WTC11 (cell line): ENCODE data around the gene TBC1D22B. TPM values are rescaled to one million over a fixed set of nuclear protein-coding genes. Genes with fewer than 3 reads are reported as not detected.

Experiments
- ATAC-seq: fragments of 200-7000 bp; cut with Tn5 transposase; 2 replicates; pipeline ENCODE4 v1.10.0; 2021; ENCODE audit warnings: mild to moderate bottlenecking, moderate library complexity
- CTCF ChIA-PET: fragments of 300-600 bp; sonication (Branson Sonifier 250); formaldehyde crosslinking; loops from one replicate; lab custom pipeline; 2021; ENCODE audit warnings: antibody characterized with exemption; lab: Charles Lee
- POLR2A ChIA-PET: fragments of 350-600 bp; sonication (Branson Sonifier 250); formaldehyde crosslinking; loops from one replicate; lab custom pipeline; 2021; ENCODE audit warnings: antibody characterized with exemption; lab: Charles Lee
- DNase-seq: peaks from one replicate; pipeline ENCODE4 v3.0.0; 2021; ENCODE audit warnings: low spot score
- H3K27ac Mint-ChIP-seq: 2 replicates; pipeline ENCODE4 v1.8.0; 2021; ENCODE audit warnings: mixed read lengths
- H3K27me3 Mint-ChIP-seq: 2 replicates; pipeline ENCODE4 v1.8.0; 2021; ENCODE audit warnings: low read depth, mild to moderate bottlenecking, moderate library complexity, mixed read lengths
- H3K36me3 Mint-ChIP-seq: 2 replicates; pipeline ENCODE4 v1.8.0; 2021; ENCODE audit warnings: mixed read lengths
- H3K4me1 Mint-ChIP-seq: 2 replicates; pipeline ENCODE4 v1.8.0; 2022; ENCODE audit warnings: mixed read lengths
- H3K4me3 Mint-ChIP-seq: 2 replicates; pipeline ENCODE4 v1.8.0; 2021; ENCODE audit warnings: mild to moderate bottlenecking, moderate library complexity, mixed read lengths
- H3K9me3 Mint-ChIP-seq: 2 replicates; pipeline ENCODE4 v1.8.0; 2021; ENCODE audit warnings: mixed read lengths
- AR ChIP-seq: fragments of 250-450 bp; sonication (Bioruptor Pico); IDR thresholded peaks from 2 replicates; pipeline ENCODE4 v1.9.0; 2021; ENCODE audit warnings: mild to moderate bottlenecking
- ATF3 ChIP-seq: sonication (generic); formaldehyde crosslinking; conservative IDR thresholded peaks from 2 replicates; pipeline ENCODE4 v1.8.1; 2022; ENCODE audit warnings: mild to moderate bottlenecking, missing genetic modification reagents
- CBFB ChIP-seq: sonication (generic); formaldehyde crosslinking; IDR thresholded peaks from 2 replicates; pipeline ENCODE4 v1.8.1; 2022; ENCODE audit warnings: mild to moderate bottlenecking, low read depth, missing genetic modification reagents
- CDX4 ChIP-seq: fragments of 250-450 bp; sonication (Bioruptor Pico); IDR thresholded peaks from 2 replicates; pipeline ENCODE4 v1.9.0; 2021; ENCODE audit warnings: moderate library complexity, mild to moderate bottlenecking, inconsistent platforms, borderline replicate concordance
- CREB1 ChIP-seq: sonication (generic); formaldehyde crosslinking; IDR thresholded peaks from 2 replicates; pipeline ENCODE4 v1.8.0; 2023; ENCODE audit warnings: mild to moderate bottlenecking, missing genetic modification reagents
- EMX1 ChIP-seq: fragments of 250-450 bp; sonication (Bioruptor Pico); IDR thresholded peaks from 2 replicates; pipeline ENCODE4 v1.8.0; 2021; ENCODE audit warnings: mild to moderate bottlenecking
- ETV6 ChIP-seq: sonication (generic); formaldehyde crosslinking; IDR thresholded peaks from 2 replicates; pipeline ENCODE4 v1.8.1; 2022; ENCODE audit warnings: mild to moderate bottlenecking, missing genetic modification reagents
- GABPB1 ChIP-seq: sonication (generic); formaldehyde crosslinking; IDR thresholded peaks from 2 replicates; pipeline ENCODE4 v1.8.1; 2023; ENCODE audit warnings: mild to moderate bottlenecking, missing genetic modification reagents
- HMGA2 ChIP-seq: fragments of 250-450 bp; sonication (Bioruptor Pico); IDR thresholded peaks from 2 replicates; pipeline ENCODE4 v1.4.0; 2021; ENCODE audit warnings: mild to moderate bottlenecking, moderate library complexity
- NFATC4 ChIP-seq: fragments of 250-450 bp; sonication (Bioruptor Pico); IDR thresholded peaks from 2 replicates; pipeline ENCODE4 v1.9.0; 2021; ENCODE audit warnings: mild to moderate bottlenecking
- OVOL2 ChIP-seq: fragments of 250-450 bp; sonication (Bioruptor Pico); IDR thresholded peaks from 2 replicates; pipeline ENCODE4 v1.9.0; 2021; ENCODE audit warnings: mild to moderate bottlenecking, borderline replicate concordance
- PREB ChIP-seq: sonication (generic); formaldehyde crosslinking; IDR thresholded peaks from 2 replicates; pipeline ENCODE4 v1.8.1; 2022; ENCODE audit warnings: mild to moderate bottlenecking, missing genetic modification reagents, moderate library complexity, borderline replicate concordance
- RELA ChIP-seq: sonication (generic); formaldehyde crosslinking; IDR thresholded peaks from 2 replicates; pipeline ENCODE4 v1.8.1; 2022; ENCODE audit warnings: missing genetic modification reagents, mild to moderate bottlenecking, borderline replicate concordance
- TCF7 ChIP-seq: sonication (generic); formaldehyde crosslinking; IDR thresholded peaks from 2 replicates; pipeline ENCODE4 v1.8.0; 2022; ENCODE audit warnings: mild to moderate bottlenecking, low read depth, missing genetic modification reagents, moderate library complexity
- TEAD4 ChIP-seq: sonication (generic); formaldehyde crosslinking; IDR thresholded peaks from 2 replicates; pipeline ENCODE4 v1.8.0; 2022; ENCODE audit warnings: mild to moderate bottlenecking, missing genetic modification reagents
- ZMAT4 ChIP-seq: fragments of 250-450 bp; sonication (Bioruptor Pico); IDR thresholded peaks from 2 replicates; pipeline ENCODE4 v1.9.0; 2021; ENCODE audit warnings: mild to moderate bottlenecking
- ZNF121 ChIP-seq: sonication (generic); formaldehyde crosslinking; IDR thresholded peaks from 2 replicates; pipeline ENCODE4 v1.8.0; 2023; ENCODE audit warnings: missing genetic modification reagents
- ZNF219 ChIP-seq: sonication (generic); formaldehyde crosslinking; IDR thresholded peaks from 2 replicates; pipeline ENCODE4 v1.8.0; 2023; ENCODE audit warnings: missing genetic modification reagents, mild to moderate bottlenecking, borderline replicate concordance
- ZNF232 ChIP-seq: sonication (generic); formaldehyde crosslinking; IDR thresholded peaks from 2 replicates; pipeline ENCODE4 v1.8.0; 2022; ENCODE audit warnings: mild to moderate bottlenecking, missing genetic modification reagents
- total RNA-seq: library from RNA; stranded (reverse); gene quantifications from 3 replicates; pipeline ENCODE4 v1.2.3, GENCODE V29; 2021
- TF ChIP-seq, protein P1 (sequence below): sonication (generic); formaldehyde crosslinking; IDR thresholded peaks from 2 replicates; pipeline ENCODE4 v1.8.0; 2023; ENCODE audit warnings: missing genetic modification reagents, mild to moderate bottlenecking, borderline replicate concordance
- TF ChIP-seq, protein P2 (sequence below): sonication (generic); formaldehyde crosslinking; IDR thresholded peaks from 2 replicates; pipeline ENCODE4 v1.8.1; 2023; ENCODE audit warnings: mild to moderate bottlenecking, missing genetic modification reagents
- TF ChIP-seq, protein P3 (sequence below): sonication (generic); formaldehyde crosslinking; IDR thresholded peaks from 2 replicates; pipeline ENCODE4 v1.8.1; 2023; ENCODE audit warnings: mild to moderate bottlenecking, missing genetic modification reagents, moderate library complexity

The TBC1D22B gene
- total RNA-seq, 1 experiment from 2014 or later = 16.4 TPM

GRCh38 chr6:37259191-37259590 lies 1.6 kb downstream of the TBC1D22B start:
- no peak for ATAC-seq
- DNase-seq = no peak
- CTCF ChIA-PET = interaction anchor here (0.8 kb wide), 1 partner anchor 9 kb away, joined by 3 read pairs; no protein-coding TSS in a partner anchor
- peak overlapping the region; percentile 44; the same call in 1 of the 2 replicates for H3K27ac Mint-ChIP-seq
- peaks cover 52% of the 10 kb centered on the region for H3K4me1 Mint-ChIP-seq
- POLR2A ChIA-PET = interaction anchor here (0.6 kb wide), 1 partner anchor 133 kb away, joined by 4 read pairs; no protein-coding TSS in a partner anchor
- H3K27me3 Mint-ChIP-seq = peaks cover 4% of the 10 kb centered on the region
- H3K9me3 Mint-ChIP-seq = no peaks in the 10 kb centered on the region
- no peaks in the 10 kb centered on the region for H3K36me3 Mint-ChIP-seq
- no peak for TF ChIP-seq CREB1 (CRISPR knock-in tag)
- TF ChIP-seq, protein P1, sequence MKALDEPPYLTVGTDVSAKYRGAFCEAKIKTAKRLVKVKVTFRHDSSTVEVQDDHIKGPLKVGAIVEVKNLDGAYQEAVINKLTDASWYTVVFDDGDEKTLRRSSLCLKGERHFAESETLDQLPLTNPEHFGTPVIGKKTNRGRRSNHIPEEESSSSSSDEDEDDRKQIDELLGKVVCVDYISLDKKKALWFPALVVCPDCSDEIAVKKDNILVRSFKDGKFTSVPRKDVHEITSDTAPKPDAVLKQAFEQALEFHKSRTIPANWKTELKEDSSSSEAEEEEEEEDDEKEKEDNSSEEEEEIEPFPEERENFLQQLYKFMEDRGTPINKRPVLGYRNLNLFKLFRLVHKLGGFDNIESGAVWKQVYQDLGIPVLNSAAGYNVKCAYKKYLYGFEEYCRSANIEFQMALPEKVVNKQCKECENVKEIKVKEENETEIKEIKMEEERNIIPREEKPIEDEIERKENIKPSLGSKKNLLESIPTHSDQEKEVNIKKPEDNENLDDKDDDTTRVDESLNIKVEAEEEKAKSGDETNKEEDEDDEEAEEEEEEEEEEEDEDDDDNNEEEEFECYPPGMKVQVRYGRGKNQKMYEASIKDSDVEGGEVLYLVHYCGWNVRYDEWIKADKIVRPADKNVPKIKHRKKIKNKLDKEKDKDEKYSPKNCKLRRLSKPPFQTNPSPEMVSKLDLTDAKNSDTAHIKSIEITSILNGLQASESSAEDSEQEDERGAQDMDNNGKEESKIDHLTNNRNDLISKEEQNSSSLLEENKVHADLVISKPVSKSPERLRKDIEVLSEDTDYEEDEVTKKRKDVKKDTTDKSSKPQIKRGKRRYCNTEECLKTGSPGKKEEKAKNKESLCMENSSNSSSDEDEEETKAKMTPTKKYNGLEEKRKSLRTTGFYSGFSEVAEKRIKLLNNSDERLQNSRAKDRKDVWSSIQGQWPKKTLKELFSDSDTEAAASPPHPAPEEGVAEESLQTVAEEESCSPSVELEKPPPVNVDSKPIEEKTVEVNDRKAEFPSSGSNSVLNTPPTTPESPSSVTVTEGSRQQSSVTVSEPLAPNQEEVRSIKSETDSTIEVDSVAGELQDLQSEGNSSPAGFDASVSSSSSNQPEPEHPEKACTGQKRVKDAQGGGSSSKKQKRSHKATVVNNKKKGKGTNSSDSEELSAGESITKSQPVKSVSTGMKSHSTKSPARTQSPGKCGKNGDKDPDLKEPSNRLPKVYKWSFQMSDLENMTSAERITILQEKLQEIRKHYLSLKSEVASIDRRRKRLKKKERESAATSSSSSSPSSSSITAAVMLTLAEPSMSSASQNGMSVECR (CRISPR knock-in tag) = no peak
- no peak for TF ChIP-seq AR (CRISPR knock-in tag)
- TF ChIP-seq HMGA2 (CRISPR knock-in tag) = no peak
- TF ChIP-seq, protein P2, sequence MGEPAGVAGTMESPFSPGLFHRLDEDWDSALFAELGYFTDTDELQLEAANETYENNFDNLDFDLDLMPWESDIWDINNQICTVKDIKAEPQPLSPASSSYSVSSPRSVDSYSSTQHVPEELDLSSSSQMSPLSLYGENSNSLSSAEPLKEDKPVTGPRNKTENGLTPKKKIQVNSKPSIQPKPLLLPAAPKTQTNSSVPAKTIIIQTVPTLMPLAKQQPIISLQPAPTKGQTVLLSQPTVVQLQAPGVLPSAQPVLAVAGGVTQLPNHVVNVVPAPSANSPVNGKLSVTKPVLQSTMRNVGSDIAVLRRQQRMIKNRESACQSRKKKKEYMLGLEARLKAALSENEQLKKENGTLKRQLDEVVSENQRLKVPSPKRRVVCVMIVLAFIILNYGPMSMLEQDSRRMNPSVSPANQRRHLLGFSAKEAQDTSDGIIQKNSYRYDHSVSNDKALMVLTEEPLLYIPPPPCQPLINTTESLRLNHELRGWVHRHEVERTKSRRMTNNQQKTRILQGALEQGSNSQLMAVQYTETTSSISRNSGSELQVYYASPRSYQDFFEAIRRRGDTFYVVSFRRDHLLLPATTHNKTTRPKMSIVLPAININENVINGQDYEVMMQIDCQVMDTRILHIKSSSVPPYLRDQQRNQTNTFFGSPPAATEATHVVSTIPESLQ (CRISPR knock-in tag) = no peak
- TF ChIP-seq TCF7 (CRISPR knock-in tag) = no peak
- TF ChIP-seq ZNF121 = no peak
- TF ChIP-seq, protein P3, sequence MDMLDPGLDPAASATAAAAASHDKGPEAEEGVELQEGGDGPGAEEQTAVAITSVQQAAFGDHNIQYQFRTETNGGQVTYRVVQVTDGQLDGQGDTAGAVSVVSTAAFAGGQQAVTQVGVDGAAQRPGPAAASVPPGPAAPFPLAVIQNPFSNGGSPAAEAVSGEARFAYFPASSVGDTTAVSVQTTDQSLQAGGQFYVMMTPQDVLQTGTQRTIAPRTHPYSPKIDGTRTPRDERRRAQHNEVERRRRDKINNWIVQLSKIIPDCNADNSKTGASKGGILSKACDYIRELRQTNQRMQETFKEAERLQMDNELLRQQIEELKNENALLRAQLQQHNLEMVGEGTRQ (CRISPR knock-in tag) = no peak
- TF ChIP-seq ATF3 (CRISPR knock-in tag) = no peak
- TF ChIP-seq ZNF219 = no peak
- TF ChIP-seq PREB = no peak
- TF ChIP-seq TEAD4 (CRISPR knock-in tag) = no peak
- TF ChIP-seq ETV6 = no peak
- TF ChIP-seq NFATC4 (CRISPR knock-in tag) = no peak
- peak overlapping the region; percentile 99 for H3K4me3 Mint-ChIP-seq

GRCh38 chr6:37260040-37260439 lies 2.5 kb downstream of the TBC1D22B start:
- ATAC-seq = no peak
- Mint-ChIP-seq H3K27ac (no peak overlapping the region), H3K4me1 (peaks cover 54% of the 10 kb centered on the region), H3K9me3 (no peaks in the 10 kb centered on the region), H3K27me3 (peaks cover 4% of the 10 kb centered on the region), H3K4me3 (no peak overlapping the region), H3K36me3 (no peaks in the 10 kb centered on the region)
- CTCF ChIA-PET = interaction anchor here (0.8 kb wide), 1 partner anchor 8 kb away, joined by 3 read pairs; no protein-coding TSS in a partner anchor
- POLR2A ChIA-PET = no interaction called here
- no peak for DNase-seq
- no peak for TF ChIP-seq ZMAT4 (CRISPR knock-in tag)
- TF ChIP-seq ZNF219 = no peak
- no peak for TF ChIP-seq CBFB (CRISPR knock-in tag)
- no peak for TF ChIP-seq CDX4
- no peak for TF ChIP-seq GABPB1 (CRISPR knock-in tag)
- no peak for TF ChIP-seq RELA (CRISPR knock-in tag)
- TF ChIP-seq EMX1 (CRISPR knock-in tag) = no peak
- no peak for TF ChIP-seq OVOL2 (CRISPR knock-in tag)
- TF ChIP-seq ZNF232 (CRISPR knock-in tag) = no peak
